PFSK-1 (cell line): ENCODE data around the gene CD44.

ENCODE experiments used
- FOXP2 ChIP-seq: optimal IDR thresholded peaks from 2 replicates; pipeline ENCODE3; 2011; ENCODE audit warnings: borderline replicate concordance, control low read depth, inconsistent platforms; ENCODE audit not compliant: insufficient read depth; ENCODE audit errors: extremely low read length, extremely low read depth
- POLR2AphosphoS5 ChIP-seq: IDR thresholded peaks from 2 replicates; pipeline ENCODE4 v1.6.1; 2012; ENCODE audit warnings: low read depth, mild to moderate bottlenecking, control low read depth, low read length, moderate library complexity
- REST ChIP-seq, 2 experiments: IDR thresholded peaks; 2 replicates each; pipeline versions ENCODE4 v1.6.1 to v1.8.0; 2011 to 2012; ENCODE audit warnings: low read depth in 2 of 2, low read length in 2 of 2, control low read depth in 1 of 2, inconsistent platforms in 1 of 2, mild to moderate bottlenecking in 1 of 2, moderate library complexity in 1 of 2; ENCODE audit not compliant: insufficient read depth in 1 of 2
- SIN3A ChIP-seq: IDR thresholded peaks from 2 replicates; pipeline ENCODE4 v1.6.1; 2012; ENCODE audit warnings: mild to moderate bottlenecking, low read length, moderate library complexity, borderline replicate concordance; ENCODE audit not compliant: insufficient read depth
- TAF1 ChIP-seq: IDR thresholded peaks from 2 replicates; pipeline ENCODE4 v1.6.1; 2012; ENCODE audit warnings: low read length, control low read depth, borderline replicate concordance; ENCODE audit not compliant: insufficient read depth

The CD44 gene

GRCh38 chr11:35148163-35148837 lies 9.3 kb downstream of the CD44 start:
- TF ChIP-seq SIN3A (no peak), FOXP2 (no peak), POLR2AphosphoS5 (no peak), REST (IDR thresholded peaks at IDR 0.05; ENCODE audit: insufficient read depth in 1 of 2, low read depth in 2 of 2, low read length in 2 of 2) (no peak), TAF1 (no peak)

GRCh38 chr11:35150454-35150853 lies 11.5 kb downstream of the CD44 start:
- TF ChIP-seq POLR2AphosphoS5 (no peak), SIN3A (no peak), FOXP2 (no peak), REST (IDR thresholded peaks at IDR 0.05; ENCODE audit: insufficient read depth in 1 of 2, low read depth in 2 of 2, low read length in 2 of 2) (no peak), TAF1 (no peak)

GRCh38 chr11:35151241-35151640 lies 12.3 kb downstream of the CD44 start:
- TF ChIP-seq FOXP2 (no peak), REST (IDR thresholded peaks at IDR 0.05; ENCODE audit: insufficient read depth in 1 of 2, low read depth in 2 of 2, low read length in 2 of 2) (no peak), TAF1 (no peak), SIN3A (no peak), POLR2AphosphoS5 (no peak)

- no peak for TF ChIP-seq REST (IDR thresholded peaks at IDR 0.05; ENCODE audit: insufficient read depth in 1 of 2, low read depth in 2 of 2, low read length in 2 of 2)
- no peak for TF ChIP-seq POLR2AphosphoS5
- no peak for TF ChIP-seq TAF1
- no peak for TF ChIP-seq SIN3A
- TF ChIP-seq FOXP2 = no peak
Observed at GRCh38 chr11:35151683-35152280, 12.8 kb downstream of the CD44 start.

- TF ChIP-seq POLR2AphosphoS5 = no peak
- no peak for TF ChIP-seq TAF1
Observed at GRCh38 chr11:35152575-35152974, 13.6 kb downstream of the CD44 start.
